ENCODE data around the gene REXO5. TPM values are rescaled to one million over a fixed set of nuclear protein-coding genes. Genes with fewer than 3 reads are reported as not detected.

REXO5 gene
- total and polyA plus RNA-seq, 2 of the 13 experiments (the other 11 are each of a cell fraction or from before 2014, with no cell fraction given) = 5.9 to 13.1 TPM

GRCh38 chr16:20803561-20804214, 2.6 kb upstream of the REXO5 start (continued):
- no peak for TF ChIP-seq CENPBD1 (CRISPR knock-in tag; IDR thresholded peaks at IDR 0.05; ENCODE audit: borderline replicate concordance, low read depth)
- TF ChIP-seq ZNF557 (CRISPR knock-in tag; IDR thresholded peaks at IDR 0.05) = 0 out of 2 replicates have a peak, but pooled peaks have one; percentile 41
- 0 out of 2 replicates have a peak, but pooled peaks have one; percentile 28 for TF ChIP-seq RBFOX2 (IDR thresholded peaks at IDR 0.05; ENCODE audit: low read depth, low read length)
- no peak for TF ChIP-seq TRIM24 (CRISPR knock-in tag; IDR thresholded peaks at IDR 0.05)
- TF ChIP-seq SP140L (CRISPR knock-in tag; IDR thresholded peaks at IDR 0.05; ENCODE audit: borderline replicate concordance) = peak; percentile 69; the same call in 1 of the 2 replicates
- TF ChIP-seq PPARG (CRISPR knock-in tag; conservative IDR thresholded peaks at IDR 0.05) = peak; percentile 59
- TF ChIP-seq BCLAF1 (IDR thresholded peaks at IDR 0.05) = no peak
- no peak for TF ChIP-seq NFAT5 (CRISPR knock-in tag; IDR thresholded peaks at IDR 0.05)
- TF ChIP-seq ZBTB34 (CRISPR knock-in tag; IDR thresholded peaks at IDR 0.05) = peak; percentile 92; the same call in 1 of the 2 replicates
- peak; percentile 84; the same call in 1 of the 2 replicates for TF ChIP-seq SNAPC5 (CRISPR knock-in tag; IDR thresholded peaks at IDR 0.05; ENCODE audit: borderline replicate concordance)
- TF ChIP-seq AFF4 (CRISPR knock-in tag; IDR thresholded peaks at IDR 0.05) = no peak
- peak; percentile 65 for TF ChIP-seq MLX (CRISPR knock-in tag; IDR thresholded peaks at IDR 0.05)
- TF ChIP-seq CENPT (CRISPR knock-in tag; IDR thresholded peaks at IDR 0.05; ENCODE audit: low read depth) = no peak

Measured in HepG2 (cell line).